Effector memory CD4-positive, alpha-beta T cell (primary cell): ENCODE data around the gene ACSM2B.
"Not testable (repeated sequence)": the region's sequence is repeated elsewhere in the genome, so short reads cannot be mapped to it uniquely, and the experiment has no call there.

Experiments
- DNase-seq, 3 donors: peaks; one replicate each; pipeline ENCODE4 v3.0.0-alpha.2; 2020
- H3K27ac ChIP-seq: 2 replicates; pipeline ENCODE4 v1.7.0; 2013; ENCODE audit warnings: mild to moderate bottlenecking, low read length, moderate library complexity; ENCODE audit not compliant: insufficient read depth, poor library complexity, severe bottlenecking
- H3K27me3 ChIP-seq: replicated peaks from 2 replicates; pipeline ENCODE4 v1.7.0; 2013; ENCODE audit warnings: mild to moderate bottlenecking, low read length; ENCODE audit not compliant: insufficient read depth, control insufficient read depth, poor library complexity, severe bottlenecking
- H3K36me3 ChIP-seq: 2 replicates; pipeline ENCODE4 v1.7.0; 2013; ENCODE audit warnings: mild to moderate bottlenecking, low read length, moderate library complexity; ENCODE audit not compliant: control insufficient read depth, insufficient read depth
- H3K4me1 ChIP-seq: 2 replicates; pipeline ENCODE4 v1.7.0; 2013; ENCODE audit warnings: low read length, mild to moderate bottlenecking; ENCODE audit not compliant: control insufficient read depth, insufficient read depth, poor library complexity, severe bottlenecking
- H3K4me3 ChIP-seq: 2 replicates; pipeline ENCODE4 v1.7.0; 2013; ENCODE audit warnings: low read length, low read depth, mild to moderate bottlenecking; ENCODE audit not compliant: insufficient read depth, poor library complexity, severe bottlenecking
- H3K9me3 ChIP-seq: 2 replicates; pipeline ENCODE4 v1.7.0; 2013; ENCODE audit warnings: mild to moderate bottlenecking, low read length, moderate library complexity; ENCODE audit not compliant: control insufficient read depth

The ACSM2B gene

DNA sequence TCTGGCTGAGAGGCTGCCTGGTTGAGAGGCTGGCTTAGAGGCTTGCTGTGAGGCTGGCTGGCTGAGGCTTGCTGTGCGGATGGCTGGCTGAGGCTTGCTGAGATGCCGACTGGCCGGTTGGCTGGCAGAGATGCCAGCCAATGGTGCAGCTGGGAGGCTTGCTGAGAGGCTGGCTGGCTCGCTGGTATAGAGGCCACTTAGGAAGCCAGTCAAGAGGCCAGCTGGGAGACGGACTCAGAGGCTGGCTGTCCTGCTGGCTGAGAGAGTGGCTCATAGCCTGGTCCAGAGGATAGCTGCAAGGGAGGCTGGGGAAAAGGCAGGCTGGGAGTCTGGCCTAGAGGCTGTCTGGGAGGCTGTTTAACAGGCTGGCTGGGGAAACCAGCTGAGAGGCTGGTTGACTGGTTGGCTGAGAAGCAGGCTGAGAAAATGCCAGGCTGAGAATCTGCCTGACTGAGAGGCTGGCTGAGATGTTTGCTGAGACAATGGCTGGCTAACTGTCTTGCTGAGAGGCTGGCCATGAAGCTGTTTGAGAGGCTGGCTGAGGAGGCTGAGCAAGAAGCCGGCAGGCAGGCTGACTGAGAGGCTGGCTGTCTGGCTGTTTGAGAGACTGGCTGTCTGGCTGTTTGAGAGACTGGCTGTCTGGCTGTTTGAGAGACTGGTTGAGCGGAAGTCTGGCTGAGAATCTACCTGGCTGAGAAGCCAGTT lies 37.5 kb upstream of the ACSM2B start:
- Histone ChIP-seq H3K4me3 (no peak overlapping the region), H3K9me3 (no peaks in the 10 kb centered on the region), H3K4me1 (no peaks in the 10 kb centered on the region), H3K36me3 (no peaks in the 10 kb centered on the region), H3K27me3 (no peaks in the 10 kb centered on the region), H3K27ac (no peak overlapping the region)
- DNase-seq, result no peak

DNA sequence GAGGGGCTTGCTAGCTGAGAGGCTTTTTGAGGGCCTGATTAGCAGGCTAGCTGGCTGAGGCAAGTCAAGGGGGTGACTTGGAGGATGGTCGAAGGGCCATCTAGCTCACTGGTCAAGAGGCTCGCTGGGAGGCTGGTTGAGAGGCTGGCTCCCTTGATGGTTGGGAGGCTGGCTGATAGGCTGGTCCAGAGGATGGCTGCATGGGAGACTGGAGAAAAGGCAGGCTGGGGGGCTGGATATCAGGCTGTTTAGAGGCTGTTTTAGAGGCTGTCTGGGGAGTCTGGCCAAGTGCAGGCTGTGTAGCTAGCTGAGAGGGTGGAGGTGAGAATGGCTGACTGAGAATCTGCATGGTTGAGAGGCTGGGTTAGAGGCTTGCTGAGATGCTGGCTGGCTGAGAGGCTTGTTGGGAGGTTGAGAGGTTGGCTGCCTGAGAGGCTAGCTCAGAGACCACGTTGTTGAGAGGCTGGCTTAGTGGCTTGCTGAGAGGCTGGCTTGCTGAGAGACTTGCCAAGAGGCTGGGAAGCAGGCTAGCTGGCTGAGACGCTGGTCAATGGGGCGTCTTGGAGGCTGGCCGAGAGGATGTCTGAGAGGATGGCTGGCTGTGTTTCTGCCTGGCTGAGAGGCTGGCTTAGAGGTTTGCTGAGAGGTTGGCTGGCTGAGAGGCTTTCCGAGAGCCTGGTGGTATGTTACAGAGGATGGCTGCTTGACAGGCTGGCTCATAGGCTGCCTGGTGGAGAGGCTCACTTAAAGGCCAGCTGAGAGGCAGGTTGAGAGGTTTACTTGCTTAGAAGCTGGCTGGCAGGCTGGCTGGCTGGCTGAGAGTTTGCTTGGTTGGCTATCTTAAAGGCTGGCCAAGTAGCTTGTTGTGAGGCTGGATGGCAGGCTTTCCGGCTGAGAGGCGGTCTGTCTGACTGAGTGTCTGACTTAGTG lies 36.6 kb upstream of the ACSM2B start:
- Histone ChIP-seq H3K4me1 (no peaks in the 10 kb centered on the region), H3K27ac (no peak overlapping the region), H3K36me3 (no peaks in the 10 kb centered on the region), H3K27me3 (no peaks in the 10 kb centered on the region), H3K9me3 (no peaks in the 10 kb centered on the region), H3K4me3 (no peak overlapping the region)
- no peak for DNase-seq

DNA sequence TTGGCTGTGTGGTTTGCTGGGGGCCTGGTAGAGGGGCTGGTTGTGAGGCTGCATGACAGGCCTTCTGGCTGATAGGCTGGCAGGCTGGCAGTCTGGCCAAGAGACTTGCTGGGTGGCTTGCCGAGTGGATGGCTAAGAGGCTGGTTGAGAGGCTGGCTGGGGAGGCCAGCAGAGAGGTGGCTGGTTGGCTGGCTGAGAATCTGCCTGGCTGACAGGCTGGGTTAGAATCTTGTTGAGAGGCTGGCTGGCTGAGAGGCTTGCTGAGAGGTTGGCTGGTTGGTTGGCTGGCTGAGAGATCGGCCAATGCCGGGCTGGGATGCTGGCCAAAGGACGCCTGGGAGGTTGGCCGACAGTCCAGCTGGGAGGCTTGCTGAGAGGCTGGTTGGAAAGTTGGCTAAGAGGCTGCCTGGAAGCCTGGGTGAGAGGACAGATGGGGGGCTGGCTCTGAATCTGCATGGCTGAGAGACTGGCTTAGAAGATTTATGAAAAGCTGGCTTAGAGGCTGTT lies 35.9 kb upstream of the ACSM2B start:
- Histone ChIP-seq H3K27ac (no peak overlapping the region), H3K4me3 (no peak overlapping the region), H3K9me3 (no peaks in the 10 kb centered on the region), H3K36me3 (no peaks in the 10 kb centered on the region), H3K27me3 (no peaks in the 10 kb centered on the region), H3K4me1 (no peaks in the 10 kb centered on the region)
- DNase-seq, result no peak

DNA sequence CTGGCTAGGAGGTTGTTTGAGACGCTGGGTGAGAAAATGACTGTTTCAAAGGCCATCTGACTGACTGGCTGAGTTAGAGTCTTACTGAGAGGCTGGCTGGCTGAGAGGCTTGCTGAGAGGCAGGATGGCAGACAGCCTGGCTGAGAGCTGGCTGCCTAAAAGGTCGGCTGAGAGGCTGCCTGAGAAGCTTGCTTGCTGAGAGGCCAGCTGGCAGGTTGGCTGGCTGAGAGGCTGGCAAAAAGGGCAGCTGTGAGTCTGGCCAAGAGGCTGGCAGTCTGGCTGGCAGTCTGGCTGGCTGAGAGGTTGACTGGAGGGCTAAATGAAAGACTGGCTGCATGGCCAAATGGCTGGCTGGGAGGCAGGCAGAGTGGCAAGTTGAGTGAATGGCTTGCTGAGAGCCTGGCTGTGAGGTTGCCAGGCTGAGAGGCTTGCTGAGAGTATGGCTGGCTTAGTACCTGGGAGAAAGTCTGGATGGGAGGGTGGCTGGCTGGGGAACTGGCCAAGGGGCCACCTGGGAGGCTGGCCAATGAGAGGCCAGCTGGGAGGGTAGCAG lies 35.3 kb upstream of the ACSM2B start:
- Histone ChIP-seq H3K4me1 (no peaks in the 10 kb centered on the region), H3K36me3 (no peaks in the 10 kb centered on the region), H3K27ac (no peak overlapping the region), H3K27me3 (no peaks in the 10 kb centered on the region), H3K9me3 (no peaks in the 10 kb centered on the region), H3K4me3 (no peak overlapping the region)
- no peak for DNase-seq

DNA sequence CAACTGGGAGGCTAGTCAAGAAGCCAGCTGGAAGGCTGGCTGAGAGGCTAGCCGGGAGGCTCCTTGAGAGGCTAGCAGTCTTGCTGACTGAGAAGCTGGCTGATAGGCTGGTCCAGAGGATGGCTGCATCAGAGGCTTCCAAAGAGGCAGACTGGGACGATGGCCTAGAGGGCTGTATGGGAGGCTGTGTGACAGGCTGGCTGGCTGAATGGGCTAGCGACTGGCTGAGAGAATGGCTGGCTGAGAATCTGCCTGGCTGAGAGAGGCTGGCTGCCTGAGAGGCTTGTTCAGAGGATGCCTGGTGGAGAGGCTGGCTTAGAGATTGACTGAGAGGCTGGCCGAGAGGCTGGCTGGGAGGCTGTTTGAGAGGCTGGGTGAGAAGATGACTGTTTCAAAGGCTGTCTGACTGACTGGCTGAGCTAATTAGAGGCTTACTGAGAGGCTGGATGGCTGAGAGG lies 34.8 kb upstream of the ACSM2B start:
- no peak overlapping the region for H3K4me3 ChIP-seq
- no peaks in the 10 kb centered on the region for H3K4me1 ChIP-seq

DNA sequence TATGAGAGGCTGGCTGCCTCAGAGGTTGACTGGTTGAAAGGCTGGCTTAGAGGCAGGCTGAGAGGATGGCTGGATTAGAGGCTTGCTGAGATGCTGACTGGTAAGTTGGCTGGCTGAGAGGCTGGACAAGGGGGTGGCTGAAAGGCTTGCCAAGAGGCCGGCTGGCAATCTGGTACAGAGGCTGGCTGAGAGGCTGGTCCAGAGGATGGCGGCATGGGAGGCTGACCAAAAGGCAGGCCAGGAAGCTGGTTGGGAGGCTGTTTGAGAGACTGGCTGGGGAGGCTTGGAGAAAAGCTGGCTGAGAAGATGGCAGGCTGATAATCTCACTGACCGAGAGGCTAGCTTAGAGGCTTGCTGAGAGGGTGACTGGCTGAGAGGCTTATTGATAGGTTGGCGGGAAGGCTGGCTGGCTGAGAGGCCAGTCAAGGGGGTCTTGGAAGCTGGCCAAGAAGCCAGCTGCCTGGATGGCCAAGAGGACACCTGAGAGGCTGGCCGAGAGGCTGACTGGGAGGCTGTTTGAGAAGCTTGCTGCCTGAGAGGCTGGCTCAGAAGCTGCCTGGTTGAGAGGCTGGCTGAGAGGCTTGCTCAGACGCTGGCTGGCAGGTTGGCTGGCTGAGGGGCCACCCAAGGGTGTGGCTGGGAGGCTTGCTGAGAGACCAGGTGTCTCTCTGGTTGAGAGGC lies 34.2 kb upstream of the ACSM2B start:
- Histone ChIP-seq H3K4me3 (no peak overlapping the region), H3K36me3 (no peaks in the 10 kb centered on the region), H3K4me1 (no peaks in the 10 kb centered on the region), H3K27me3 (no peaks in the 10 kb centered on the region), H3K9me3 (no peaks in the 10 kb centered on the region), H3K27ac (no peak overlapping the region)
- DNase-seq, result no peak

More for the DNA sequence above, 34.8 kb upstream of the ACSM2B start:
- Histone ChIP-seq H3K36me3 (no peaks in the 10 kb centered on the region), H3K27ac (no peak overlapping the region), H3K27me3 (no peaks in the 10 kb centered on the region), H3K9me3 (no peaks in the 10 kb centered on the region)
- DNase-seq, result no peak

DNA sequence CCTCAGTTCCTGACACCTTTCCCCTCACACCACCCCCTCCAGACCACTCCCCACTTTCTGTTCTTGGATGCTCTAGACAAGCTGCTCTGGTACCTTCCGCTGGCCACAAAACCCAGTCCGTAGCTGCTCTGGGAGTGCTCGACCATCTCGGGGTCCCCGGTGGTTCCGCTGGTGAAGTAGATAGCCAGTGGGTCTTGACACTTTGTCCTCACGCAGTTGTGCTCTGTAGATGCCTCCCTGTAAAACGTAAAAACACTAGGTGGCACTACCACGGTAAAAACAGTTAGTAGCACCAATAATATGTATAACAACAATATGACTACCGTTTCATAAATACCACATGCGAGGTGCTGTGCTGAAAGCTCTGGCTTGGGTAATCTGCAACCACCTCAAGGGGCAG lies 26.0 kb upstream of the ACSM2B start:
- H3K36me3 ChIP-seq, H3K27ac ChIP-seq, H3K4me3 ChIP-seq, DNase-seq, H3K9me3 ChIP-seq, H3K27me3 ChIP-seq, H3K4me1 ChIP-seq: not testable (repeated sequence)

DNA sequence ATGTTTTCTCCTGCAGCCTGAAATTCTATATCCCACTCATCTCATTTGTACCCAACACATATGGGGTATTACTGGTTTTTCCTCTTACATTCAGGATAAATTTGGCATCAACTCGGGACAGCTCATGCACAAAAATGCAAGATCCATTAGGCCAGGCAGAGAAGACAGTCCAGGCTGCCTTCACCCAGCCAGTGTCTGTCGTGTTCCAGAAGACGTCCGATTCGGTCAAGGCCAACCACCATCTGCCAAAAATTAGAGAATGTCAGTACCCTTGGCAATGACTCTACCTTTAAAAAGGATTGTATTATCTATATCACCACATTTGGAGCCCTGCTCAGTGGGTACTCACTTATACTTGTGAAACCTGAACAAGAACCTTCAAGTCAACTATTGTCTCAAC lies 23.3 kb upstream of the ACSM2B start:
- H3K4me1 ChIP-seq, H3K4me3 ChIP-seq, H3K27ac ChIP-seq, H3K9me3 ChIP-seq, H3K27me3 ChIP-seq, H3K36me3 ChIP-seq, DNase-seq: not testable (repeated sequence)

DNA sequence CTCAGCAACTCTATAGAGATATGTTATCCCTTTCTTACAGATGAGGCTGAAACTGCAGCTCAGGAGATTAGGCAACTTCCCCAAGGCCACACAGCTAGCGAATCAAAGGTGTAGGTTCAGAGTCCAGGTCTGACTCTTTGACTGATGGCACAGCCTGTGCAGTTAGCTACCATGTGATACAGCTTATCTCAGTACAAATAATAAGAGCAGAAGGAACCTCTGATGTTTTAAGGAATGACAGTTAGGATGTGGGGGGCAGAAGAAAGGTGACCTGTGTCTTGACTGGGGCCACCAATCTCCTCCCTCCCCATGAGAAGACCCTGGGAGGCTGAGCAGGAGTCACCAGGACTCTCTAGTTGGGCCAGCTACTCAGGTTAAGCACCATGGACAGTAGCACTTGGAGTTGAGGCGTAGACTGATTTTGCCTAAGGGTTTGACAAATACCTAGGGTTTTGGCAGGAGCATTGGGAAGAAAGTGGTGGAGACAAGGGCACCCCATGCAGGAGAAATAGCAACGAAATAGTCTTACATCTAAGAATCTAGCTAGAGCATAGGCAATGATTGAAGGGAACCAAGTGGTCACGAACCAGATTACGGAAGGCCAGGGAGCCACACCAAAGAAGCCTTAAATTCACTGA lies 22.8 kb upstream of the ACSM2B start:
- H3K27me3 ChIP-seq, result no peaks in the 10 kb centered on the region
- H3K9me3 ChIP-seq, result no peaks in the 10 kb centered on the region
- no peak overlapping the region for H3K4me3 ChIP-seq
- H3K36me3 ChIP-seq, result no peaks in the 10 kb centered on the region
- no peak for DNase-seq
- no peak overlapping the region for H3K27ac ChIP-seq
- no peaks in the 10 kb centered on the region for H3K4me1 ChIP-seq
